ENCODE data around the gene SIAH1.

- TF ChIP-seq POLR2A (IDR thresholded peaks at IDR 0.05) (no peak), CTCF (IDR thresholded peaks at IDR 0.05) (no peak)
Observed at GRCh38 chr16:48409839-48410632, 24.8 kb upstream of the SIAH1 start.

Measured in right lobe of liver (tissue), 4 donors.